Endothelial cell of umbilical vein (primary cell): ENCODE data around the gene CCDC73. TPM values are rescaled to one million over a fixed set of nuclear protein-coding genes. Genes with fewer than 3 reads are reported as not detected.

Source experiments
- BruUV-seq: library from RNA; stranded (reverse); fragments of 400-500 nt; replicated peaks from 2 replicates; lab custom pipeline; 2021; lab: Mats Ljungman, UMichigan
- CTCF ChIA-PET: fragments of 300-600, 350-600 bp; sonication (Branson Sonifier 250); formaldehyde crosslinking; loops from one replicate; lab custom pipeline; 2021; ENCODE audit warnings: antibody characterized with exemption, inconsistent platforms; lab: Charles Lee
- POLR2A ChIA-PET: fragments of 300-600, 350-600 bp; sonication (Branson Sonifier 250); formaldehyde crosslinking; loops from one replicate; lab custom pipeline; 2021; ENCODE audit warnings: antibody characterized with exemption, inconsistent platforms; lab: Charles Lee
- DNase-seq: peaks from one replicate; pipeline ENCODE4 v3.0.0-alpha.2; 2011; ENCODE audit warnings: low read depth, low spot score
- FAIRE-seq: peaks from 2 replicates; lab custom pipeline; 2011; peaks lifted over from hg19 to GRCh38; lab: Jason Lieb, UNC
- H2AFZ ChIP-seq: 2 replicates; pipeline ENCODE4 v1.6.0; 2012; ENCODE audit warnings: low read depth, low read length, control low read depth, inconsistent platforms
- H3K27ac ChIP-seq: 2 replicates; pipeline ENCODE4 v1.5.1; 2011; ENCODE audit warnings: low read depth, mild to moderate bottlenecking, control low read depth, low read length, moderate library complexity; ENCODE audit not compliant: insufficient read depth
- H3K27me3 ChIP-seq, 2 experiments: 2 replicates each; pipeline versions ENCODE4 v1.6.0 to v1.6.1; 2011; ENCODE audit warnings: low read length in 2 of 2, mixed read lengths in 1 of 2; ENCODE audit not compliant: control insufficient read depth in 2 of 2, insufficient read depth in 2 of 2
- H3K36me3 ChIP-seq, 2 experiments: 2 replicates in 1 of 2; 3 replicates in 1 of 2; pipeline ENCODE4 v1.5.1; 2011; ENCODE audit warnings: low read length in 2 of 2, mild to moderate bottlenecking in 1 of 2, moderate library complexity in 1 of 2; ENCODE audit not compliant: control insufficient read depth in 2 of 2, insufficient read depth in 2 of 2; ENCODE audit errors: extremely low read depth in 1 of 2
- H3K4me1 ChIP-seq: 3 replicates; pipeline ENCODE4 v1.5.1; 2011; ENCODE audit warnings: mild to moderate bottlenecking, low read length; ENCODE audit not compliant: control insufficient read depth, insufficient read depth; ENCODE audit errors: extremely low read depth
- H3K4me2 ChIP-seq: 2 replicates; pipeline ENCODE4 v1.6.1; 2011; ENCODE audit warnings: low read length, control low read depth, mixed read lengths; ENCODE audit not compliant: insufficient read depth
- H3K4me3 ChIP-seq, 3 experiments: fragments of 200-600 bp in 1 of 3; sonication (generic), shearing (Covaris generic) in 1 of 3; replicated peaks in 1 of 3; 2 replicates each; pipeline ENCODE4 v1.5.1; 2011 to 2016; ENCODE audit warnings: control low read depth in 3 of 3, low read length in 3 of 3, mild to moderate bottlenecking in 2 of 3, inconsistent platforms in 1 of 3, low read depth in 1 of 3, moderate library complexity in 1 of 3; ENCODE audit not compliant: insufficient read depth in 1 of 3
- H3K79me2 ChIP-seq: 2 replicates; pipeline ENCODE4 v1.6.0; 2012; ENCODE audit warnings: low read length, inconsistent platforms; ENCODE audit not compliant: control insufficient read depth, insufficient read depth
- H3K9ac ChIP-seq: replicated peaks from 2 replicates; pipeline ENCODE3; 2011; ENCODE audit warnings: low read length, control low read depth; ENCODE audit not compliant: insufficient read depth; ENCODE audit errors: extremely low read depth
- H3K9me1 ChIP-seq: replicated peaks from 3 replicates; pipeline ENCODE4 v1.6.0; 2011; ENCODE audit warnings: mild to moderate bottlenecking, low read length; ENCODE audit not compliant: control insufficient read depth, insufficient read depth; ENCODE audit errors: extremely low read depth
- H3K9me3 ChIP-seq: replicated peaks from 2 replicates; pipeline ENCODE4 v1.5.1; 2012; ENCODE audit warnings: low read length, inconsistent platforms; ENCODE audit not compliant: control insufficient read depth, insufficient read depth
- H4K20me1 ChIP-seq: replicated peaks from 2 replicates; pipeline ENCODE3; 2011; ENCODE audit warnings: mild to moderate bottlenecking, low read length; ENCODE audit not compliant: control insufficient read depth, insufficient read depth; ENCODE audit errors: extremely low read depth
- CTCF ChIP-seq, 2 donors: IDR thresholded peaks; 1 replicate in 1 of 2; 2 replicates in 1 of 2; pipeline ENCODE4 v1.5.1; 2011; ENCODE audit warnings: low read length in 2 of 2, mild to moderate bottlenecking in 2 of 2, moderate library complexity in 2 of 2, control low read depth in 1 of 2, inconsistent platforms in 1 of 2, low read depth in 1 of 2; ENCODE audit not compliant: insufficient read depth in 1 of 2; ENCODE audit errors: extremely low read depth in 1 of 2
- EZH2 ChIP-seq: IDR thresholded peaks from 2 replicates; pipeline ENCODE4 v1.6.1; 2012; ENCODE audit warnings: borderline replicate concordance, low read depth, mild to moderate bottlenecking, moderate library complexity, low read length, inconsistent platforms; ENCODE audit not compliant: severe bottlenecking
- FOS ChIP-seq: IDR thresholded peaks from 2 replicates; pipeline ENCODE4 v1.6.1; 2011; ENCODE audit warnings: mild to moderate bottlenecking, low read length, moderate library complexity, borderline replicate concordance; ENCODE audit not compliant: insufficient read depth
- GATA2 ChIP-seq: IDR thresholded peaks from 2 replicates; pipeline ENCODE4 v1.7.0; 2011; ENCODE audit warnings: low read depth, mild to moderate bottlenecking, moderate library complexity, mixed read lengths, low read length; ENCODE audit not compliant: insufficient read length, insufficient read depth
- JUN ChIP-seq: IDR thresholded peaks from 2 replicates; pipeline ENCODE4 v1.6.1; 2011; ENCODE audit warnings: borderline replicate concordance, low read depth; ENCODE audit not compliant: insufficient read length, insufficient read depth
- MAX ChIP-seq: IDR thresholded peaks from 2 replicates; pipeline ENCODE4 v1.6.1; 2011; ENCODE audit not compliant: insufficient read depth, insufficient read length
- MYC ChIP-seq: IDR thresholded peaks from one replicate; pipeline ENCODE4 v1.6.1; 2011; ENCODE audit warnings: mild to moderate bottlenecking, low read depth, low read length
- POLR2A ChIP-seq: IDR thresholded peaks from 2 replicates; pipeline ENCODE4 v1.6.1; 2012; ENCODE audit warnings: low read depth, mild to moderate bottlenecking, control low read depth, low read length
- POLR2AphosphoS5 ChIP-seq: IDR thresholded peaks from 2 replicates; pipeline ENCODE4 v1.6.1; 2012; ENCODE audit warnings: low read depth, mild to moderate bottlenecking, control low read depth, low read length, moderate library complexity; ENCODE audit not compliant: insufficient read depth
- dilution Hi-C: fragments of 300-500 bp; cut with MboI; formaldehyde crosslinking; loops from one replicate; pipeline ENCODE4 v1.15.0; 2019; ENCODE audit warnings: low sequenced_read_pairs; ENCODE audit not compliant: extremely low pct_ligation_motif_present
- intact Hi-C: fragments of 100-400 bp; cut with micrococcal nuclease; formaldehyde crosslinking; loops from one replicate; pipeline ENCODE4 v1.10.0; 2022
- polyA plus RNA-seq, 4 experiments: library from polyadenylated mRNA; depleted of rRNA in 3 of 4; stranded (reverse) in 3 of 4; unstranded in 1 of 4; fragments of >200 nt; gene quantifications; 2 replicates each; pipeline versions ENCODE4 v1.2.1 to v1.2.3, GENCODE V29; 2011 to 2012; ENCODE audit warnings: missing spikeins in 1 of 4
- total RNA-seq: library from RNA; stranded (reverse); gene quantifications from 2 replicates; pipeline ENCODE4 v1.2.3, GENCODE V29; 2021

Gene CCDC73
- total and polyA plus RNA-seq, 2 donors (not counting 3 experiments of a cell fraction or from before 2014, with no cell fraction given) = not detected

GRCh38 chr11:32586576-32587190 is 207.8 kb downstream of the CCDC73 start:
- Histone ChIP-seq H3K9me3 (no peaks in the 10 kb centered on the region), H3K4me3 (no peak overlapping the region), H3K36me3 (peaks cover 7 to 16% of the 10 kb centered on the region in 2 experiments), H3K27me3 (no peaks in the 10 kb centered on the region), H3K4me2 (peak overlapping the region; percentile 47), H3K9ac (no peak overlapping the region), H4K20me1 (peaks cover 6% of the 10 kb centered on the region), H3K9me1 (no peaks in the 10 kb centered on the region), H3K27ac (no peak overlapping the region), H2AFZ (no peak overlapping the region), H3K79me2 (peaks cover 57% of the 10 kb centered on the region), H3K4me1 (peaks cover 20% of the 10 kb centered on the region)
- DNase-seq = peak; percentile 31
- CTCF ChIA-PET = no interaction called here
- BruUV-seq = no TSS peak
- FAIRE-seq = no peak
- dilution Hi-C loops (no loop called here), intact Hi-C loops (no loop called here)
- TF ChIP-seq JUN = no peak
- no peak for TF ChIP-seq EZH2
- TF ChIP-seq MAX = no peak
- no peak for TF ChIP-seq POLR2A
- TF ChIP-seq MYC = no peak
- TF ChIP-seq CTCF (IDR thresholded peaks at IDR 0.05; ENCODE audit: extremely low read depth in 1 of 2, insufficient read depth in 1 of 2, low read depth in 1 of 2, low read length in 2 of 2) = no peak
- no peak for TF ChIP-seq POLR2AphosphoS5
- TF ChIP-seq FOS = no peak
- TF ChIP-seq GATA2 = no peak
- POLR2A ChIA-PET = no interaction called here
